Lower leg skin (tissue), 3 donors: Measurements from ENCODE around the gene NANS.

Experiments used
- CTCF ChIP-seq, 3 donors: fragments of 450-650 bp; IDR thresholded peaks; one replicate each; pipeline ENCODE4 v1.5.1; 2016; ENCODE audit warnings: antibody characterized with exemption in 3 of 3, mild to moderate bottlenecking in 3 of 3, moderate library complexity in 2 of 3
- POLR2A ChIP-seq, 2 donors: fragments of 450-650 bp; IDR thresholded peaks; one replicate each; pipeline ENCODE4 v1.6.1; 2016 to 2017; ENCODE audit warnings: antibody characterized with exemption in 2 of 2, mild to moderate bottlenecking in 1 of 2, moderate library complexity in 1 of 2

- TF ChIP-seq POLR2A (IDR thresholded peaks at IDR 0.05) (no peak), CTCF (IDR thresholded peaks at IDR 0.05) (no peak)
These were observed 17.6 kb upstream of the NANS start for GRCh38 chr9:98038958-98039357.
